ENCODE data around the gene CACFD1. TPM values are rescaled to one million over a fixed set of nuclear protein-coding genes. Genes with fewer than 3 reads are reported as not detected.

Gene CACFD1
- polyA plus RNA-seq, 3 donors = 5.0 to 6.7 (median 5.1) TPM

DNA sequence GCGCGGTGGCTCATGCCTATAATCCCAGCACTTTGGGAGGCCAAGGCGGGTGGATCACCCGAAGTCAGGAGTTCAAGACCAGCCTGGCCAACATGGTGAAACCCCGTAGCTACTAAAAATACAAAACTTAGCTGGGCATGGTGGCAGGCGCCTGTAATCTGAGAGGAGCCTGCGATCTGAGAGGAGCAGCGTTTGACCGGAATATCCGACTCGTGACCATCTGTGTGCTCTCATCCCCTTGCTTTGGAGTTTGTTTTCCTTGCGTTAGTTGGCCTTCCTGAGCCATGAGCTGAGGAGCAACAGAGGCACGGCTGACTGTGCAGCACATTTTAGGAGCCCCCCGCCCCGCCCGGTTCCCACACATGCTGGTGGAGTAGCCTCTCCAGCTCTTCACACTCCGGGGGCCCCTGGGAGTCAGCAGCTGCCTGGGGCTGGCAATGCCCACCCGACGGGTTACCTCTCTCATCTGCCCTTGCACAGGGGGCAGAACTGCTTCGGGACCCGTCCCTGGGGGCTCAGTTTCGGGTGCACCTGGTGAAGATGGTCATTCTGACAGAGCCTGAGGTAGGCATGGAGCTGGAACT, 34.6 kb upstream of the CACFD1 start:
- WGBS (ENCODE audit: insufficient coverage) = 92% methylated on average over 20 of the region's 22 CpGs
- Histone ChIP-seq H4K20me1 (ENCODE audit: insufficient read depth, low read length) (no peaks in the 10 kb centered on the region), H3K79me2 (ENCODE audit: insufficient read depth, low read length) (no peaks in the 10 kb centered on the region), H3K4me1 (ENCODE audit: control insufficient read depth in 1 of 2, insufficient read depth in 2 of 2, low read length in 2 of 2) (peaks cover 2 to 6% of the 10 kb centered on the region in 2 donors), H2AFZ (ENCODE audit: insufficient read depth, low read depth, low read length, poor library complexity, severe bottlenecking) (no peak overlapping the region), H3K9me3 (replicated peaks in 1 of 2; ENCODE audit: control insufficient read depth in 1 of 2, insufficient read depth in 1 of 2, low read length in 2 of 2) (peaks cover 3 to 15% of the 10 kb centered on the region in 2 donors), H3K27ac (ENCODE audit: low read depth in 1 of 2, low read length in 2 of 2) (no peak overlapping the region), H3K4me2 (replicated peaks; ENCODE audit: extremely low read depth, low read length, poor library complexity, severe bottlenecking) (no peak overlapping the region), H3K27me3 (ENCODE audit: control insufficient read depth in 2 of 2, insufficient read depth in 2 of 2, low read length in 2 of 2) (peaks cover 12 to 24% of the 10 kb centered on the region in 2 donors), H3K9ac (ENCODE audit: insufficient read depth, low read length, poor library complexity, severe bottlenecking) (no peak overlapping the region), H3K36me3 (replicated peaks in 1 of 2; ENCODE audit: control insufficient read depth in 1 of 2, insufficient read depth in 2 of 2, low read length in 2 of 2) (no peaks in the 10 kb centered on the region), H3K4me3 (replicated peaks in 1 of 3; ENCODE audit: low read depth in 2 of 3, low read length in 3 of 3) (no peak overlapping the region)
- Mint-ChIP-seq H3K27ac (no peak overlapping the region), H3K4me1 (peaks cover 3% of the 10 kb centered on the region), H3K36me3 (no peaks in the 10 kb centered on the region), H3K9me3 (peaks cover 0 to 6% (median 2%) of the 10 kb centered on the region in 7 donors), H3K27me3 (ENCODE audit: low read depth in 3 of 3) (peaks cover 26 to 38% (median 32%) of the 10 kb centered on the region in 3 donors), H3K4me3 (no peak overlapping the region)
- DNase-seq = no peak
- no peak for TF ChIP-seq CTCF (IDR thresholded peaks at IDR 0.05)
- intact Hi-C loops (cut with micrococcal nuclease) = no loop called here

DNA sequence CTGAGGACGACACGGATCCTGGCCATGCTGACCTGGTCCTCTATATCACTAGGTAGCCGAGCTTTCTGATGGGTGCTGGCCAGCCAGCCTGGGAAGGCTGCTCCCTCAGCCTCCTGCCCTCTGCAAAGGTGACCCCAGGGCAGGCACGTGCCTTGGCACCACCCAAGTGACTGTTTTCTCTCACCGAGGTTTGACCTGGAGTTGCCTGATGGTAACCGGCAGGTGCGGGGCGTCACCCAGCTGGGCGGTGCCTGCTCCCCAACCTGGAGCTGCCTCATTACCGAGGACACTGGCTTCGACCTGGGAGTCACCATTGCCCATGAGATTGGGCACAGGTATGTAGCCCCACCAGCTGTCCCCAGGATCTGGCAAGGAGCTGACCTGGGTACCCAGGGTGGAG, 33.8 kb upstream of the CACFD1 start:
- Histone ChIP-seq H3K4me1 (ENCODE audit: control insufficient read depth in 1 of 2, insufficient read depth in 2 of 2, low read length in 2 of 2) (peaks cover 5 to 8% of the 10 kb centered on the region in 2 donors), H3K4me2 (replicated peaks; ENCODE audit: extremely low read depth, low read length, poor library complexity, severe bottlenecking) (no peak overlapping the region), H4K20me1 (ENCODE audit: insufficient read depth, low read length) (no peaks in the 10 kb centered on the region), H3K36me3 (replicated peaks in 1 of 2; ENCODE audit: control insufficient read depth in 1 of 2, insufficient read depth in 2 of 2, low read length in 2 of 2) (no peaks in the 10 kb centered on the region), H2AFZ (ENCODE audit: insufficient read depth, low read depth, low read length, poor library complexity, severe bottlenecking) (no peak overlapping the region), H3K79me2 (ENCODE audit: insufficient read depth, low read length) (no peaks in the 10 kb centered on the region), H3K27ac (ENCODE audit: low read depth in 1 of 2, low read length in 2 of 2) (no peak overlapping the region), H3K9ac (ENCODE audit: insufficient read depth, low read length, poor library complexity, severe bottlenecking) (no peak overlapping the region), H3K27me3 (ENCODE audit: control insufficient read depth in 2 of 2, insufficient read depth in 2 of 2, low read length in 2 of 2) (peaks cover 13 to 26% of the 10 kb centered on the region in 2 donors), H3K9me3 (replicated peaks in 1 of 2; ENCODE audit: control insufficient read depth in 1 of 2, insufficient read depth in 1 of 2, low read length in 2 of 2) (peaks cover 4 to 16% of the 10 kb centered on the region in 2 donors), H3K4me3 (replicated peaks in 1 of 3; ENCODE audit: low read depth in 2 of 3, low read length in 3 of 3) (no peak overlapping the region)
- Mint-ChIP-seq H3K36me3 (no peaks in the 10 kb centered on the region), H3K27me3 (ENCODE audit: low read depth in 3 of 3) (peaks cover 28 to 45% (median 39%) of the 10 kb centered on the region in 3 donors), H3K4me1 (peaks cover 4% of the 10 kb centered on the region), H3K4me3 (no peak overlapping the region), H3K9me3 (peaks cover 0 to 8% (median 4%) of the 10 kb centered on the region in 7 donors), H3K27ac (no peak overlapping the region)
- WGBS (ENCODE audit: insufficient coverage) = 92% methylated on average over 11 of the region's 11 CpGs
- intact Hi-C loops (cut with micrococcal nuclease) = no loop called here
- no peak for TF ChIP-seq CTCF (IDR thresholded peaks at IDR 0.05)
- DNase-seq = no peak
